K562 (cell line): ENCODE results near the gene TRIM14. TPM values are rescaled to one million over a fixed set of nuclear protein-coding genes. Genes with fewer than 3 reads are reported as not detected.

Source experiments
- ADNP ChIP-seq: fragments of 200-800 bp; sonication (Bioruptor generic); IDR thresholded peaks from 2 replicates; pipeline ENCODE4 v1.6.1; 2016; ENCODE audit warnings: missing genetic modification characterization, missing compliant biosample characterization
- E2F1 ChIP-seq: sonication (generic); formaldehyde crosslinking; IDR thresholded peaks from 2 replicates; pipeline ENCODE4 v1.8.1; 2023; ENCODE audit warnings: mild to moderate bottlenecking, missing genetic modification reagents, moderate library complexity
- GTF2A2 ChIP-seq: IDR thresholded peaks from 2 replicates; pipeline ENCODE4 v1.6.1; 2016; ENCODE audit warnings: mild to moderate bottlenecking, missing genetic modification characterization, missing compliant biosample characterization
- JUN ChIP-seq, 2 experiments: sonication (generic) in 1 of 2; formaldehyde crosslinking in 1 of 2; IDR thresholded peaks; 2 replicates each; pipeline versions ENCODE4 v1.6.1 to v1.8.0; 2012 to 2022; ENCODE audit warnings: borderline replicate concordance in 2 of 2, mild to moderate bottlenecking in 2 of 2, improper control_type of control experiment in 1 of 2, low read depth in 1 of 2, low read length in 1 of 2, missing genetic modification reagents in 1 of 2
- JUNB ChIP-seq: fragments of 450-650 bp; formaldehyde crosslinking; conservative IDR thresholded peaks from 2 replicates; pipeline ENCODE4 v1.4.0; 2020; ENCODE audit warnings: mild to moderate bottlenecking
- JUND ChIP-seq, 2 experiments: IDR thresholded peaks; 2 replicates in 1 of 2; 3 replicates in 1 of 2; pipeline ENCODE4 v1.6.1; 2011; ENCODE audit warnings: borderline replicate concordance in 2 of 2, low read depth in 2 of 2, low read length in 2 of 2, improper control_type of control experiment in 1 of 2, missing biosample characterization in 1 of 2, missing genetic modification characterization in 1 of 2, missing genetic modification reagents in 1 of 2
- MEIS2 ChIP-seq: fragments of 450-650 bp; IDR thresholded peaks from 2 replicates; pipeline ENCODE4 v1.6.1; 2014; ENCODE audit warnings: mild to moderate bottlenecking; ENCODE audit not compliant: partially characterized antibody
- PML ChIP-seq: IDR thresholded peaks from 2 replicates; pipeline ENCODE4 v1.6.1; 2012; ENCODE audit warnings: low read length, inconsistent platforms
- SMAD4 ChIP-seq: fragments of 250-450 bp; sonication (Bioruptor Pico); conservative IDR thresholded peaks from 2 replicates; pipeline ENCODE4 v1.8.0; 2021; ENCODE audit warnings: inconsistent platforms, mild to moderate bottlenecking, moderate library complexity
- SMARCE1 ChIP-seq: fragments of 450-650 bp; IDR thresholded peaks from 2 replicates; pipeline ENCODE4 v1.7.1; 2016; ENCODE audit warnings: mild to moderate bottlenecking
- TEAD4 ChIP-seq, 2 experiments: sonication (generic) in 1 of 2; formaldehyde crosslinking in 1 of 2; IDR thresholded peaks; 2 replicates each; pipeline versions ENCODE4 v1.6.1 to v1.8.0; 2012 to 2022; ENCODE audit warnings: borderline replicate concordance in 1 of 2, inconsistent platforms in 1 of 2, low read length in 1 of 2, mild to moderate bottlenecking in 1 of 2, missing genetic modification reagents in 1 of 2
- ZBTB5 ChIP-seq: fragments of 450-650 bp; IDR thresholded peaks from 2 replicates; pipeline ENCODE4 v1.6.1; 2017; ENCODE audit warnings: antibody characterized with exemption
- ZNF668 ChIP-seq: fragments of 250-450 bp; sonication (Bioruptor Pico); IDR thresholded peaks from 2 replicates; pipeline ENCODE4 v1.8.0; 2022; ENCODE audit warnings: mild to moderate bottlenecking, inconsistent platforms
- polyA plus RNA-seq, 8 experiments: library from polyadenylated mRNA; depleted of rRNA in 4 of 8; stranded (reverse) in 5 of 8; unstranded in 3 of 8; fragments of >200 nt; fragmentation: Nextera tagmentation in 2 of 8; fragmentation: Illumina TruSeq in 1 of 8; extraction: Ambion mirVana in 2 of 8; extraction: Trizol in 1 of 8; gene quantifications; 2 replicates each; pipeline versions ENCODE4 v1.2.1 to v1.2.3, GENCODE V29; 2011 to 2014; ENCODE audit warnings: inconsistent platforms in 1 of 8, missing spikeins in 1 of 8
- total RNA-seq, 7 experiments: library from RNA; depleted of rRNA in 6 of 7; stranded (reverse); fragments of >200 nt in 6 of 7; fragmentation: Illumina TruSeq in 2 of 7; extraction: Trizol in 2 of 7; gene quantifications; 2 replicates each; pipeline versions ENCODE4 v1.2.1 to v1.2.3, GENCODE V29; 2011 to 2021; ENCODE audit warnings: low replicate concordance in 1 of 7
- TF ChIP-seq, protein P1 (sequence below): fragments of 450-650 bp; IDR thresholded peaks from 2 replicates; pipeline ENCODE4 v1.7.1; 2018; ENCODE audit warnings: mild to moderate bottlenecking, low read depth; ENCODE audit not compliant: partially characterized antibody
- TF ChIP-seq, protein P2 (sequence below): fragments of 450-650 bp; formaldehyde crosslinking; IDR thresholded peaks from 2 replicates; pipeline ENCODE4 v1.4.0; 2020; ENCODE audit warnings: mild to moderate bottlenecking, moderate library complexity
- TF ChIP-seq, protein P3 (sequence below): fragments of 200-400 bp; formaldehyde crosslinking; IDR thresholded peaks from 2 replicates; pipeline ENCODE4 v1.6.1; 2017; ENCODE audit warnings: mild to moderate bottlenecking, low read depth, low read length, moderate library complexity

The TRIM14 gene
- total and polyA plus RNA-seq, 9 of the 15 experiments (the other 6 are each of a cell fraction or from before 2014, with no cell fraction given), result 7.6 to 41.0 (median 17.9) TPM

DNA sequence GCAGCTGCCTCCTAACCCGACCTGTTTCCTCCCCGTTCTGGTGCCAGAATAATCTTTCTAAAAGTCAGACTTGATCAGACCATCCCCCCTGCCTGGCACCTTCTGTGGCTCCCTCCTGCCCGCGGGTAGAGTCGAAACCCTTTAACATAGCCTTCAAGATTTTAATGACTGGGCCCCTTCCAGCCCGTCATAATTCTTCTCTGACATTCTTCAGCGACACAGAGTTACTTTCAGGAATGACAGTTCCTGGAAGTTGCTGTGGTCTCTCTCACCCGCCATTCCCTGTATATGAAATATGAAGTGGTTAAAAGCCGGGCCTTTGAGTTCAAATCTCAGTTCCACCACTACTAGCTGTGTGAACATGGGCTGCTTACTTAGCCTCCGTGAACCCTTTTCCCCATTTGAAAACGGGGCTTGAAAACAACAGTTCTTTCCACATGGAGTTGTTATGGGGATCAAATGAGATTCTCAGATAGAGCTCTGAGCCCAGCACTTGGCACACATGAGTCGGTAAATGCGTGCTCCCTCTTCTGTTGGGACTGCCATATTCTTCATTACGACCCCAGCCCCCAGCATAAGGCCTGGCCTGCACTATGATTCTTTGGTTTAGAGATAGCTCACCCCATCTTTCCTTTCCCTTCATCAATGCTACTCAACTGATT lies 61.8 kb downstream of the TRIM14 start (continued):
- TF ChIP-seq, protein P1, sequence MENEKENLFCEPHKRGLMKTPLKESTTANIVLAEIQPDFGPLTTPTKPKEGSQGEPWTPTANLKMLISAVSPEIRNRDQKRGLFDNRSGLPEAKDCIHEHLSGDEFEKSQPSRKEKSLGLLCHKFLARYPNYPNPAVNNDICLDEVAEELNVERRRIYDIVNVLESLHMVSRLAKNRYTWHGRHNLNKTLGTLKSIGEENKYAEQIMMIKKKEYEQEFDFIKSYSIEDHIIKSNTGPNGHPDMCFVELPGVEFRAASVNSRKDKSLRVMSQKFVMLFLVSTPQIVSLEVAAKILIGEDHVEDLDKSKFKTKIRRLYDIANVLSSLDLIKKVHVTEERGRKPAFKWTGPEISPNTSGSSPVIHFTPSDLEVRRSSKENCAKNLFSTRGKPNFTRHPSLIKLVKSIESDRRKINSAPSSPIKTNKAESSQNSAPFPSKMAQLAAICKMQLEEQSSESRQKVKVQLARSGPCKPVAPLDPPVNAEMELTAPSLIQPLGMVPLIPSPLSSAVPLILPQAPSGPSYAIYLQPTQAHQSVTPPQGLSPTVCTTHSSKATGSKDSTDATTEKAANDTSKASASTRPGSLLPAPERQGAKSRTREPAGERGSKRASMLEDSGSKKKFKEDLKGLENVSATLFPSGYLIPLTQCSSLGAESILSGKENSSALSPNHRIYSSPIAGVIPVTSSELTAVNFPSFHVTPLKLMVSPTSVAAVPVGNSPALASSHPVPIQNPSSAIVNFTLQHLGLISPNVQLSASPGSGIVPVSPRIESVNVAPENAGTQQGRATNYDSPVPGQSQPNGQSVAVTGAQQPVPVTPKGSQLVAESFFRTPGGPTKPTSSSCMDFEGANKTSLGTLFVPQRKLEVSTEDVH, result peak; percentile 22
- TF ChIP-seq ZBTB5 (no peak), TEAD4 (IDR thresholded peaks at IDR 0.05; ENCODE audit: low read length) (peak; percentile 17; the same call in 1 of the 2 replicates), TEAD4 (CRISPR knock-in tag; IDR thresholded peaks at IDR 0.05; ENCODE audit: borderline replicate concordance) (no peak), MEIS2 (peak; percentile 95), JUNB (CRISPR knock-in tag) (no peak), JUND (IDR thresholded peaks at IDR 0.05; ENCODE audit: borderline replicate concordance, low read depth, low read length) (no peak), JUND (tag; IDR thresholded peaks at IDR 0.05; ENCODE audit: borderline replicate concordance, low read depth, low read length) (peak; percentile 23; the same call in 1 of the 3 replicates), ZNF668 (CRISPR knock-in tag) (no peak), ADNP (tag) (no peak), JUN (IDR thresholded peaks at IDR 0.05; ENCODE audit: borderline replicate concordance, low read depth, low read length) (no peak), JUN (CRISPR knock-in tag; IDR thresholded peaks at IDR 0.05; ENCODE audit: borderline replicate concordance) (no peak), SMARCE1 (0 out of 2 replicates have a peak, but pooled peaks have one; percentile 42), PML (peak; percentile 14; the same call in 1 of the 2 replicates), SMAD4 (0 out of 2 replicates have a peak, but pooled peaks have one; percentile 43), GTF2A2 (tag) (no peak), E2F1 (CRISPR knock-in tag) (0 out of 2 replicates have a peak, but pooled peaks have one; percentile 9)
- TF ChIP-seq, protein P2, sequence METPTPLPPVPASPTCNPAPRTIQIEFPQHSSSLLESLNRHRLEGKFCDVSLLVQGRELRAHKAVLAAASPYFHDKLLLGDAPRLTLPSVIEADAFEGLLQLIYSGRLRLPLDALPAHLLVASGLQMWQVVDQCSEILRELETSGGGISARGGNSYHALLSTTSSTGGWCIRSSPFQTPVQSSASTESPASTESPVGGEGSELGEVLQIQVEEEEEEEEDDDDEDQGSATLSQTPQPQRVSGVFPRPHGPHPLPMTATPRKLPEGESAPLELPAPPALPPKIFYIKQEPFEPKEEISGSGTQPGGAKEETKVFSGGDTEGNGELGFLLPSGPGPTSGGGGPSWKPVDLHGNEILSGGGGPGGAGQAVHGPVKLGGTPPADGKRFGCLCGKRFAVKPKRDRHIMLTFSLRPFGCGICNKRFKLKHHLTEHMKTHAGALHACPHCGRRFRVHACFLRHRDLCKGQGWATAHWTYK (CRISPR knock-in tag), result no peak
- TF ChIP-seq, protein P3, sequence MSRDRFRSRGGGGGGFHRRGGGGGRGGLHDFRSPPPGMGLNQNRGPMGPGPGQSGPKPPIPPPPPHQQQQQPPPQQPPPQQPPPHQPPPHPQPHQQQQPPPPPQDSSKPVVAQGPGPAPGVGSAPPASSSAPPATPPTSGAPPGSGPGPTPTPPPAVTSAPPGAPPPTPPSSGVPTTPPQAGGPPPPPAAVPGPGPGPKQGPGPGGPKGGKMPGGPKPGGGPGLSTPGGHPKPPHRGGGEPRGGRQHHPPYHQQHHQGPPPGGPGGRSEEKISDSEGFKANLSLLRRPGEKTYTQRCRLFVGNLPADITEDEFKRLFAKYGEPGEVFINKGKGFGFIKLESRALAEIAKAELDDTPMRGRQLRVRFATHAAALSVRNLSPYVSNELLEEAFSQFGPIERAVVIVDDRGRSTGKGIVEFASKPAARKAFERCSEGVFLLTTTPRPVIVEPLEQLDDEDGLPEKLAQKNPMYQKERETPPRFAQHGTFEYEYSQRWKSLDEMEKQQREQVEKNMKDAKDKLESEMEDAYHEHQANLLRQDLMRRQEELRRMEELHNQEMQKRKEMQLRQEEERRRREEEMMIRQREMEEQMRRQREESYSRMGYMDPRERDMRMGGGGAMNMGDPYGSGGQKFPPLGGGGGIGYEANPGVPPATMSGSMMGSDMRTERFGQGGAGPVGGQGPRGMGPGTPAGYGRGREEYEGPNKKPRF, result no peak
